ENCODE measurements around the gene PLA2G4C. TPM values are rescaled to one million over a fixed set of nuclear protein-coding genes. Genes with fewer than 3 reads are reported as not detected.

The PLA2G4C gene, protein sequence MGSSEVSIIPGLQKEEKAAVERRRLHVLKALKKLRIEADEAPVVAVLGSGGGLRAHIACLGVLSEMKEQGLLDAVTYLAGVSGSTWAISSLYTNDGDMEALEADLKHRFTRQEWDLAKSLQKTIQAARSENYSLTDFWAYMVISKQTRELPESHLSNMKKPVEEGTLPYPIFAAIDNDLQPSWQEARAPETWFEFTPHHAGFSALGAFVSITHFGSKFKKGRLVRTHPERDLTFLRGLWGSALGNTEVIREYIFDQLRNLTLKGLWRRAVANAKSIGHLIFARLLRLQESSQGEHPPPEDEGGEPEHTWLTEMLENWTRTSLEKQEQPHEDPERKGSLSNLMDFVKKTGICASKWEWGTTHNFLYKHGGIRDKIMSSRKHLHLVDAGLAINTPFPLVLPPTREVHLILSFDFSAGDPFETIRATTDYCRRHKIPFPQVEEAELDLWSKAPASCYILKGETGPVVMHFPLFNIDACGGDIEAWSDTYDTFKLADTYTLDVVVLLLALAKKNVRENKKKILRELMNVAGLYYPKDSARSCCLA
- 84.7 and 463 TPM in 2 replicates for total RNA-seq

DNA sequence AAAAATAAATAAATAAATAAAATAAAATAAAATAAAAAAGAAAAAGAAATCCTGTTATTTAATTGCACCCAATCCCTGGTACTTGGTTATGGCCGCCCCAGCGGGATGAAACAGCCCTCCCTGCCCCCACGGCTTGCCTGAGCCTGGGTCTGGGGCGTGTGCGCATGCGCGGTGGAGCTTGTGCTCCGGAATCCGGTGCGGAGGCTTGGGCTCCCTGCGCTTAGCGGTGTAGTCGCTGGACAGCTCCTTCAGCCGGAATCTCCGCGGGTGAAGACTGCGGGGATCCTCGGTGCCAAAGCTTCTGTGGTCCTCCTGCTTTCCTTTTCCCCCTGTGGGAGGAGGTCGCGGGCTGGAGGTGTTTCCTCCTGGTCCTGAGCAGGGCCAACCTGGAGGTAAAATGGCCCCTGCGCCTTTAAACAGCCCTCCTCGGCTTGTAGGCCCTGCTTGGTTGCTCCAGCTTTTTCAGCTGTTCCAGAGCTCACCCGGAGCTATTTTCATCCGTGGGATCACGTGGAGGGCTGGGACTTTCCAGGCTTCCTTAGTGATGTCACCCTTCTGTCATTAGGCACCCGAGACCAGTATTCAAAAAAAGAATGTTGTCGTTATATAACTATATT, at the start of gene PLA2G4C:
Gene PLA2G4C (minus strand): TSS at position 468 of the 617 bp plus-strand sequence. CDS start 4,288 bp downstream, outside the sequence.

DNA sequence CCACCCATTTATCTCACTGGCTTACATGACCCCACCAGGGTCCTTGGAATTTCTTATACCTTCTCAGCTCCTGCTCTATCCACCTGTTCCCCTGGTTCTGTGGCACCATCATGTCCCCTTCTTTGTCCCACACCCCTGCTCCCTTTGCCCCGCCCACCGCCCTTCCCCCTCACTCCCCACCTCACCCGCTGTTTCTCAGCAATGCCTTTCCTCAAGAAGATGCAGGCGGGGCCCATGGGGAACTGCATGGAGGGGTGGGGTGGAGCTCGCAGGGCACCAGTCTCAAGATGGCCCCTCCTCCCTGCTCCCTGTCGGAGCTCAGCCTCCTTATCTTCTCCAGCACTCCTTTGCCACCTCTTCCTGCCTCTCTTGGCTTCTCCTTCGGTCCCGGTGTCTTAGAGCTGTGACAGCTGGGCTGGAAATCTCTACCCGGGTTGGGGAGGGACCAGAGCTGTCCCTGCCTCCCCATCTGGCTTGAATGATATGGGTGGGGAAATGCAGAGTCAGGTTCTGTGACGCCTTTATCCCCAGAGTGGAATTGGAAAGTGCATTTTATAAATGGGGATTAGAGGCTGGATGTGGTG, 66.8 kb downstream of the PLA2G4C start, which contains the start of gene CABP5:
Gene CABP5 (minus strand): TSS at position 405 of the 584 bp plus-strand sequence. CDS start 157 bp downstream, at position 248.

Other genes with a start within 250 kb of the PLA2G4C start
- gene SULT2A1, start 224.5 kb downstream of the PLA2G4C start, total RNA-seq = not detected in 2 replicates
- gene BSPH1, start 118.6 kb downstream of the PLA2G4C start, total RNA-seq = not detected in 2 replicates
- not detected in 2 replicates for gene ELSPBP1, start 116.2 kb downstream of the PLA2G4C start, total RNA-seq
- gene CABP5, start 66.7 kb downstream of the PLA2G4C start, total RNA-seq = not detected in 2 replicates
- gene LIG1, start 59.5 kb upstream of the PLA2G4C start, total RNA-seq = 46.9 and 49.3 TPM in 2 replicates
- gene ZSWIM9, start 59.9 kb upstream of the PLA2G4C start, total RNA-seq = 2.1 and 3.7 TPM in 2 replicates
- 47.3 and 92.1 TPM in 2 replicates for gene CARD8, start 145.1 kb upstream of the PLA2G4C start, total RNA-seq
- gene ZNF114, start 159.3 kb upstream of the PLA2G4C start, total RNA-seq = 0.63 and 0.97 TPM in 2 replicates
- 12.1 and 25.3 TPM in 2 replicates for gene EMP3, start 214.7 kb upstream of the PLA2G4C start, total RNA-seq

Measured in bladder microvascular endothelial cell (primary cell).